Right lobe of liver (tissue), 4 donors: ENCODE data around the gene ASB15.

Experiments used
- POLR2A ChIP-seq: fragments of 450-650 bp; IDR thresholded peaks from one replicate; pipeline ENCODE4 v1.6.1; 2017; ENCODE audit warnings: antibody characterized with exemption, mild to moderate bottlenecking
- TF ChIP-seq, protein P1 (sequence below), 4 donors: fragments of 200-600 bp in 3 of 4; fragments of 450-650 bp in 1 of 4; IDR thresholded peaks; one replicate each; pipeline versions ENCODE4 v1.5.1 to v1.8.0; 2016 to 2022; ENCODE audit warnings: antibody characterized with exemption in 4 of 4, mild to moderate bottlenecking in 2 of 4
- donor health status: DM: no; HTN: no; CAD: no.
- donor health status: DM: no; HTN: no; CAD: no.
- donor health status: DM: no; HTN: yes; CAD: no.

DNA sequence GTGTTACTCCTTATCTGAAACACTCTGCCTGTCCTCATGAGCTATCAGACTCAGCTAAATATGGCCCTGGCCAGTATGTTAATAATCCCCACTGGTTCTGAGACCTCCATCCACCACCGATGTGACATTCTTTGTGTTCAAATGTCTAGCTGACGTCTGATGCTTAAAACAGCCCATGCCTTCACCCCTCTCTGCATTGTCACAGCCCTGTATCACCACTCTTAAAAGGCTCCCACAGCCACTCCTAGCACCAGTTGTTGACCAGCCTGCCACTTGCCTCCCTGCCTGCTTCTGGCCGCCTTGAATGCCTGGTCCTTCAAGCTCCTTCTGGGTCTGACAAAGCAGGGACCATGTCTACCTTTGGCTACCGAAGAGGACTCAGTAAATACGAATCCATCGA, 54.0 kb downstream of the ASB15 start, which contains the start of gene LMOD2:
- TF ChIP-seq, protein P1, sequence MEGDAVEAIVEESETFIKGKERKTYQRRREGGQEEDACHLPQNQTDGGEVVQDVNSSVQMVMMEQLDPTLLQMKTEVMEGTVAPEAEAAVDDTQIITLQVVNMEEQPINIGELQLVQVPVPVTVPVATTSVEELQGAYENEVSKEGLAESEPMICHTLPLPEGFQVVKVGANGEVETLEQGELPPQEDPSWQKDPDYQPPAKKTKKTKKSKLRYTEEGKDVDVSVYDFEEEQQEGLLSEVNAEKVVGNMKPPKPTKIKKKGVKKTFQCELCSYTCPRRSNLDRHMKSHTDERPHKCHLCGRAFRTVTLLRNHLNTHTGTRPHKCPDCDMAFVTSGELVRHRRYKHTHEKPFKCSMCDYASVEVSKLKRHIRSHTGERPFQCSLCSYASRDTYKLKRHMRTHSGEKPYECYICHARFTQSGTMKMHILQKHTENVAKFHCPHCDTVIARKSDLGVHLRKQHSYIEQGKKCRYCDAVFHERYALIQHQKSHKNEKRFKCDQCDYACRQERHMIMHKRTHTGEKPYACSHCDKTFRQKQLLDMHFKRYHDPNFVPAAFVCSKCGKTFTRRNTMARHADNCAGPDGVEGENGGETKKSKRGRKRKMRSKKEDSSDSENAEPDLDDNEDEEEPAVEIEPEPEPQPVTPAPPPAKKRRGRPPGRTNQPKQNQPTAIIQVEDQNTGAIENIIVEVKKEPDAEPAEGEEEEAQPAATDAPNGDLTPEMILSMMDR (IDR thresholded peaks at IDR 0.05), result no peak
- no peak for TF ChIP-seq POLR2A
